ENCODE results near the gene AVPI1. TPM values are rescaled to one million over a fixed set of nuclear protein-coding genes. Genes with fewer than 3 reads are reported as not detected.

AVPI1 gene
- total and polyA plus RNA-seq, 2 of the 13 experiments (the other 11 are each of a cell fraction or from before 2014, with no cell fraction given), result 39.8 to 61.2 TPM

- TF ChIP-seq AKNA (CRISPR knock-in tag; IDR thresholded peaks at IDR 0.05; ENCODE audit: borderline replicate concordance), result no peak
- 0 out of 2 replicates have a peak, but pooled peaks have one; percentile 48 for TF ChIP-seq ZNF619 (CRISPR knock-in tag; IDR thresholded peaks at IDR 0.05)
- 0 out of 2 replicates have a peak, but pooled peaks have one; percentile 60 for TF ChIP-seq ZNF552 (CRISPR knock-in tag; IDR thresholded peaks at IDR 0.05; ENCODE audit: borderline replicate concordance)
- peak; percentile 55; the same call in 1 of the 2 replicates for TF ChIP-seq KDM1A (CRISPR knock-in tag; IDR thresholded peaks at IDR 0.05)
- TF ChIP-seq RFX5 (IDR thresholded peaks at IDR 0.05; ENCODE audit: low read depth, low read length), result no peak
- TF ChIP-seq ZBTB26 (CRISPR knock-in tag; IDR thresholded peaks at IDR 0.05; ENCODE audit: borderline replicate concordance), result 0 out of 2 replicates have a peak, but pooled peaks have one; percentile 59
- TF ChIP-seq E2F5 (CRISPR knock-in tag; conservative IDR thresholded peaks at IDR 0.05), result no peak
- no peak for TF ChIP-seq YEATS2 (CRISPR knock-in tag; IDR thresholded peaks at IDR 0.05; ENCODE audit: borderline replicate concordance)
- no peak for TF ChIP-seq ZC3H4 (CRISPR knock-in tag; IDR thresholded peaks at IDR 0.05; ENCODE audit: borderline replicate concordance)
- TF ChIP-seq FLYWCH1 (CRISPR knock-in tag; IDR thresholded peaks at IDR 0.05), result no peak
- TF ChIP-seq ZBTB33 (CRISPR knock-in tag; IDR thresholded peaks at IDR 0.05), result 0 out of 2 replicates have a peak, but pooled peaks have one; percentile 15
- peak; percentile 30 for TF ChIP-seq JARID2 (CRISPR knock-in tag; IDR thresholded peaks at IDR 0.05; ENCODE audit: insufficient replicate concordance)
- TF ChIP-seq PHB2 (IDR thresholded peaks at IDR 0.05; ENCODE audit: partially characterized antibody), result no peak
- no peak for TF ChIP-seq ZNF841 (CRISPR knock-in tag; IDR thresholded peaks at IDR 0.05; ENCODE audit: borderline replicate concordance)
- TF ChIP-seq ZKSCAN1 (IDR thresholded peaks at IDR 0.05; ENCODE audit: low read length), result no peak
- no peak for TF ChIP-seq SMAD9 (CRISPR knock-in tag; IDR thresholded peaks at IDR 0.05)
- no peak for TF ChIP-seq NBN (conservative IDR thresholded peaks at IDR 0.05)
Observed at GRCh38 chr10:97707134-97707861, 20.3 kb upstream of the AVPI1 start (continued).

Measured in HepG2 (cell line).